HG03066 (cell line): Measurements from ENCODE around the gene IL1RAPL2.
"Not testable (repeated sequence)": the region's sequence is repeated elsewhere in the genome, so short reads cannot be mapped to it uniquely, and the experiment has no call there.

Experiments
- ATAC-seq: cut with Tn5 transposase; IDR thresholded peaks from one replicate; pipeline ENCODE4 v1.9.1; 2021; ENCODE audit warnings: low read depth; ENCODE audit not compliant: unreplicated experiment

Gene IL1RAPL2

GRCh38 chrX:104669063-104669462 is 103.1 kb downstream of the IL1RAPL2 start:
- ATAC-seq: no peak

DNA sequence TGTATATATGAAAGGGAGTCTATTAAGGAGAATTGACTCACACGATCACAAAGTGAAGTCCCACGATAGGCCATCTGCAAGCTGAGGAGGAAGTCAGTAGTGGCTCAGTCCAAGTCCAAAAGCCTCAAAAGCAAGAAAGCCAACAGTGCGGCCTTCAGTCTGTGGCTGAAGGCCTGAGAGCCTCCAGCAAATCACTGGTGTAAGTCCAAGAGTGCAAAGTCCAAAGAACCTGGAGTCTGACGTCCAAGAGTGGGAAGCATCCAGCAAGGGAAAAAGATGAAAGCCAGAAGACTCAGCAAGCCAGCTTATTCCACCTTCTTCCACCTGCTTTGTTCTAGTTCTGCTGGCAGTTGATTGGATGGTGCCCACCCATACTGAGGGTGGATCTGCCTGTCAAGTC is 104.1 kb downstream of the IL1RAPL2 start:
- ATAC-seq: no peak

- not testable (repeated sequence) for ATAC-seq
Observed at GRCh38 chrX:104677517-104677916, 111.5 kb downstream of the IL1RAPL2 start.

DNA sequence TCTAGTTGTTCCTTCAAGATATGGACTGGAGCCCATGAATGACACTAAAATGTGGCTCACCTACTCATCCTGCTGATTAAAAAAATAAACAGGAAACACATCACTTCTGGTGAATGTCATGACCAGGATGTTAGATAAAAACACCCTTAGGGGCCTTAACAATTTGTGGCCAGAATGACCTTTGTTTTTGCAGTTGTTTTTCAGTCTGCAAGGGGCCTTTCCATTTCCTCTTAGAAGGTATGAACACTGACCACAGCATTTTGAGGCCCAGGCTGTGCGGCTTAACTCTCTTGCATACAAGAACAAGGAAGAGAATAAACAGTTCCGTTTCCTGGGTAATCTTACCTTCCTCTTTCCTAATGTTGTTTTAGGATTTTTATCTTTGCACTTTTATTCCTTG is 113.2 kb downstream of the IL1RAPL2 start:
- ATAC-seq: no peak

- no peak for ATAC-seq
Observed at GRCh38 chrX:104681214-104681613, 115.2 kb downstream of the IL1RAPL2 start.

DNA sequence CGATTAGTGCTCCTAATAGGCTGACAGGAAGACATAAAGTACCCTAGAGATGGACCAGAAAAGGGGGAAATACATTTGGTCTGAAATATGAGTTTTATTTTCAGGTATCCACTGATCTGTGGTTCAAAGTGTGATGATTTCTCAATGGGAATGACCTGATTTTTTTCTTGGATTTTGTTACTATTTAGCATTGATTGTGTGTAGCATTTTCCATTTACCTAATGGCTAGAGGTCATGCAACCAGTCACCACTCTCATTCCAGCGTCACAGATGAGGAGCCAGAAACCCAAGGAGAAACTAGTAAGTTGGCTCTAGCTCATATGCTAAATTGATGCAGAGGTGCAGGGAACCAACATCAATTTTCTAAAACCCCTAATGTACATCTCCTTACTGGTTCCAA is 118.1 kb downstream of the IL1RAPL2 start:
- no peak for ATAC-seq

DNA sequence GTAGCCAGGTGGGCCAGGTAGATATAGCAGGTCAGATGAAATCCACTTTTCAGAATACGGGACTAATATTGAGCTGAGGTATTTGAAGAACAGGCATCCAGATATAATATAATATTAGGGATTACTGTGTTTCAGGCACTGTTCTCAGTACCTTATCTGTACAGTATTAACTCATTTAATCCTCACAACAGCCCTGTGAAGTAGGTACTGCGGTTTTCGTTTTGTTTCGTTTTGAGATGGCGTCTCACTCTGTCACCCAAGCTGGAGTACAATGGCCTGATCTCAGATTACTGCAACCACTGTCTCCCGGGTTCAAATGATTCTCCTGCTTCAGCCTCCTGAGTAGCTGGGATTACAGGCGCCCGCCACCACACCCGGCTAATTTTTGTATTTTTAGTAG is 129.6 kb downstream of the IL1RAPL2 start:
- no peak for ATAC-seq

- no peak for ATAC-seq
Observed at GRCh38 chrX:104696667-104697066, 130.7 kb downstream of the IL1RAPL2 start.

DNA sequence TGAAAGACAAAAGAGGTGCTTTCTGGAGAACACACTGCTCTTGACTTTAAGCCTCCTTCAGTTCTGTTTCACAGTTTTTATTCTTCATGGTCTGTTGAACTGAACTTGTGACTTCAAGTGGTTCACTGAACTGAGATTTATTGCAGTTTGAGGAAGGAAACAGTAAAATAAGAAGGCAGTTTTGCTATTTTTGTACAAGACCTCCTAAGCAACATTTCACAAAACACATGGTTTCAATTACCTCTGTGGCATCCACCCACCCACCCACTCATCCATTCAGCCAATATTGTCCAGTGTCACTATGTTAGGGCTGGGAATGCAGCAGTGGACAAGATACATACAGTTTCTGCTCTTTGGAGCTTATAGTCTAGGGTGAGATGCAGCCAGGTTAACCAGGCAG is 131.3 kb downstream of the IL1RAPL2 start:
- no peak for ATAC-seq

GRCh38 chrX:104707042-104707441 is 141.0 kb downstream of the IL1RAPL2 start:
- no peak for ATAC-seq

DNA sequence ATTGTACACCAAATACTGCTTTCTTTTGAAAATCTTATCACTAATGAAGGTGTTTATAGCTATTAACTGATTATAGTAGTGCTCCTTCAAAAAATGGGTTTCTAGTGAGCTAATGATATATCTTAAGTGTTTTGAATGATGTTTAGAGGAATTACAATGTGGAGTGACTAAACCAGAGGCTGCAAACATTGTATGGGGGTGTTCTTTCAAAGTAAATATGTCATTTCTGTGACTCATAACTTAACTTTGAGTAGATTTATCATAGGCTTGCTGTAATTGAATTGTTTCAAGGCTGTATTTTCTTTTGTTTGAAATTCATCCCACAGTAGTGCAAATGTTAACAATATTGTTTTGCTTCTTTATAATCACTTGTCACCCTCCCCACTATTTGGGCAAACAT is 141.6 kb downstream of the IL1RAPL2 start:
- no peak for ATAC-seq

- ATAC-seq: no peak
Observed at GRCh38 chrX:104712515-104712914, 146.5 kb downstream of the IL1RAPL2 start.

DNA sequence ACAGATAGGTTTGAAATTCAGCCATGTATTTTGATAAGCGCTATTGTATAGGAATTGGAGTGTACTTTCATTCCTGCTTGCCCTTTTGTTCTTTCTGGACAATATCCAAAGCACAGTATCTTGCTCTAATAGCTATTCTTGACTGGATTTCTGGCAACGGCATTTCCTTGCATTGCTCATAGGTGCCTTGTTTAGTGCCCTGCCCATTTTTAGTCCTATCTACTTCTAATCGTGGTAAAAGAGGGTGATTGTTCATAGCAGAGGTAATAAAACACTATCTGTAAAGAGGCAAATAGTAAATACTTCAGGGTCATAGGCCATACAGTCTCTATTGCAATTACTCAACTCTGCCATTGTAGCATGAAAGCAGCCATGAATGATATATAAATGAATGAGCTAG is 155.9 kb downstream of the IL1RAPL2 start:
- ATAC-seq: no peak

- no peak for ATAC-seq
Observed at GRCh38 chrX:104728456-104728855, 162.5 kb downstream of the IL1RAPL2 start.

GRCh38 chrX:104742355-104742754 is 176.4 kb downstream of the IL1RAPL2 start:
- no peak for ATAC-seq

GRCh38 chrX:104745152-104745551 is 179.2 kb downstream of the IL1RAPL2 start:
- ATAC-seq: no peak

DNA sequence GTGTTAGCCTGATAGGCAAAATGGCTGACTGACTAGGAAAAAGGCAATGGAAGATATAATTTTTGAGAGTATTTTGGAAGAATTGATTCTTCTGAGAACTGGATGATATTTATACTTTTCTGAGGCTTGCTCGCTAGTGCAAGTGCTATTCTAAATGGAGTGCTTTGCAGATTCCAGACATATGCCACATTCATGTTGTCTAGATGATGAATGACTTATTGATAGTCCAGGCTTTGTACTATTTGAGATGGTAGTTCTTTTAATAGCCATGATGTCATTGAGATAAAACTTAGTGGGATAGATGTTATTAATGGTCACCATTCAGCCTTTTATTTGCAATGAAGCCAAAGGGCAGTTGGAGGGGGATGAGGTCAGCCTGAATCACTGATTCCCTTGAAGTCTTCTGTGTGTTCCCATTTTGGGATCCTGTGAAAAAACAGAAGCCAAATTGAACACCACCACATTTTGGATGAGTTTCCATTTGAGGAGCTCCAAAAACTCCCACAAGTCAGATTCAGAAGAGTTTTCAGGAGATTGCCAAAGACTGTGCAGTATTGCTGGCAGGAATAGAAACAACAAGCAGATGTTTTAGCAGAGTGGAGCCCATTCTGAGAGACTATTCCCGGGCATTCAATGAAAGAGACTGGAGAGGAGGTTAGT is 184.1 kb downstream of the IL1RAPL2 start:
- no peak for ATAC-seq

DNA sequence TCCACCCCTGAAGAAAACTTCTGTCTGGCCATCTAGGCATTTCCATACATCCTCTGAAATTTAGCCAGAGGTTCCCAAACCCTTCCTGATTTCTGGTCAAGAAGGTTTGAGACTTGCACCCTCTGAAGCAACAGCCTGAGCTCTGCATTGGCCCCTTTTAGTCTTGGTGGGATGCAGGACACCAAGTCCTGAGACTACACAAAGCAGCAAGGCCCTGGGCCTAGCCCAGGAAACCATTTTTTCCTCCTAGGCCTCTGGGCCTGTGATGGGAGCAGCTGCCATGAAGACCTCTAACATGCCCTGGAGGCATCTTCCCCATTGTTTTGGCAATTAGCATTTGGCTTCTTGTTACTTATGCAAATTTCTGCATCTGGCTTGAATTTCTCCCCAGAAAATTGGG is 196.6 kb downstream of the IL1RAPL2 start:
- ATAC-seq: no peak

DNA sequence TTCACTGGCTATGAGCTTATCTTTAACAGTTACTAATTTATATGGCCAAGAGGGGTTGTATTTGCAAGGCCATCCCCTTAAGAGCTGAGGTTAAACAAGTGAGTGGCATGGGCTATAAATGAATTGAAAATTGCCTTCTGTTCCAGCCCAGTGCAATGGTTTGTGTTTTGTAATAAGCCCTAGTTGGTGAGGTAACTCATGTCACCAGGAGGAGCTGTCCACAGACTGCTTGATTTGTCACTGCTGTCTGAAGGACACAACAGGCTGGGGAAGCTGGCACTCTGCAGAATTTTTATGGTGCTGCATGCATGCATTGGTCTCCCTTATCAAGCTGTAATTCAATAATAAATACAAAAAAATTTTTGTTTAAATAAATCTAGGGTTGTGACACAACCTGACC is 223.8 kb downstream of the IL1RAPL2 start:
- no peak for ATAC-seq

- no peak for ATAC-seq
Observed at GRCh38 chrX:104795804-104796203, 229.8 kb downstream of the IL1RAPL2 start.

DNA sequence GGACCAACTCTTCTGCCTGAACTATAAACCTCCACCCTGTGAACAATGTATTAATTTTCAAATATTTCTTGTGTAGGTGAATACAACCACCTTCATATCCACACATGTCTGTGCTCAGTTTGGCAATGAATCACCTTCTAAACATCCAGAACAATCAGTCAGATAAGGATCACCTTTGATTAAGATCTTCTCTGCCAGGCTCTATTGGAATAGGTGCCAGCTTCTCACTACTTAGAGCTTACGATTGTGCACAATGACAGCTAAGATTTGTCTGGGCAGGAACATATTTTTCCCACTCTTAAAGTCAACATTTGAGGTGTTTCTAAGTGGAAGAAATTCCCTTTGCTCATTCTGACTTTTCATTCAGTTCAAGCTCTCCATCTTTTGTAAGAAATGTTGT is 237.2 kb downstream of the IL1RAPL2 start:
- no peak for ATAC-seq

- no peak for ATAC-seq
Observed at GRCh38 chrX:104806346-104806745, 240.3 kb downstream of the IL1RAPL2 start.

- no peak for ATAC-seq
Observed at GRCh38 chrX:104833401-104833800, 267.4 kb downstream of the IL1RAPL2 start.
